Endodermal cell (in vitro differentiated cells): ENCODE data around the gene CDH4. TPM values are rescaled to one million over a fixed set of nuclear protein-coding genes. Genes with fewer than 3 reads are reported as not detected.

ENCODE experiments used
- DNase-seq: peaks from one replicate; pipeline ENCODE4 v3.0.0-alpha.2; 2017
- H3K27ac ChIP-seq: 2 replicates; pipeline ENCODE4 v1.5.1; 2013; ENCODE audit warnings: mild to moderate bottlenecking, low read depth, low read length, moderate library complexity
- H3K27me3 ChIP-seq: 2 replicates; pipeline ENCODE4 v1.6.1; 2013; ENCODE audit warnings: mild to moderate bottlenecking, low read length, moderate library complexity; ENCODE audit not compliant: insufficient read depth, control insufficient read depth, poor library complexity, severe bottlenecking
- H3K36me3 ChIP-seq: 2 replicates; pipeline ENCODE4 v1.7.0; 2013; ENCODE audit warnings: mild to moderate bottlenecking, low read length, moderate library complexity; ENCODE audit not compliant: control insufficient read depth, insufficient read depth
- H3K4me1 ChIP-seq: one replicate; pipeline ENCODE4 v1.7.0; 2013; ENCODE audit warnings: low read length; ENCODE audit not compliant: control insufficient read depth, insufficient read depth
- H3K4me3 ChIP-seq: 2 replicates; pipeline ENCODE4 v1.5.1; 2013; ENCODE audit warnings: mild to moderate bottlenecking, low read length, moderate library complexity
- H3K9ac ChIP-seq: 2 replicates; pipeline ENCODE4 v1.6.1; 2013; ENCODE audit warnings: mild to moderate bottlenecking, low read length, moderate library complexity; ENCODE audit not compliant: poor library complexity, severe bottlenecking; ENCODE audit errors: extremely low read depth
- H3K9me3 ChIP-seq: 2 replicates; pipeline ENCODE4 v1.6.1; 2013; ENCODE audit warnings: mild to moderate bottlenecking, low read length, moderate library complexity; ENCODE audit not compliant: control insufficient read depth
- H3K27ac Mint-ChIP-seq: 2 replicates; pipeline ENCODE4 v1.8.0; 2020; ENCODE audit warnings: mixed read lengths
- H3K27me3 Mint-ChIP-seq: 2 replicates; pipeline ENCODE4 v1.8.0; 2021; ENCODE audit warnings: mild to moderate bottlenecking, mixed read lengths; ENCODE audit not compliant: insufficient read depth
- H3K36me3 Mint-ChIP-seq: 2 replicates; pipeline ENCODE4 v1.8.0; 2020; ENCODE audit warnings: low read depth, mixed read lengths
- H3K4me1 Mint-ChIP-seq: 2 replicates; pipeline ENCODE4 v1.8.0; 2020; ENCODE audit warnings: mixed read lengths
- H3K4me3 Mint-ChIP-seq: 2 replicates; pipeline ENCODE4 v1.8.0; 2020; ENCODE audit warnings: mild to moderate bottlenecking, moderate library complexity, mixed read lengths
- H3K9me3 Mint-ChIP-seq: 2 replicates; pipeline ENCODE4 v1.8.0; 2020; ENCODE audit warnings: mild to moderate bottlenecking, mixed read lengths
- WGBS, 2 experiments: methylation state at CpG; one replicate each; pipeline versions ENCODE4 v1.1.5 to v1.1.7; 2013; ENCODE audit warnings: missing lambda C conversion rate in 2 of 2, mixed read lengths in 1 of 2; ENCODE audit not compliant: insufficient coverage in 1 of 2, insufficient read length in 1 of 2; 5-methylcytosine and 5-hydroxymethylcytosine counted together
- total RNA-seq, 2 donors: library from RNA; stranded (reverse); fragmentation: NEBNext Ultra II Directional in 1 of 2; extraction: Animal tissue kit (Norgen Biotek cat#: 25700) in 1 of 2; gene quantifications; 2 replicates in 1 of 2; 3 replicates in 1 of 2; pipeline ENCODE4 v1.2.1, GENCODE V29; 2021
- TF ChIP-seq, protein P1 (sequence below): fragments of 200-600 bp; sonication (generic); conservative IDR thresholded peaks from 2 replicates; pipeline ENCODE4 v1.5.0; 2021; ENCODE audit warnings: antibody characterized with exemption, mild to moderate bottlenecking

Gene CDH4
- total RNA-seq, 2 donors from 2014 or later, result 1.8 to 5.8 TPM

DNA sequence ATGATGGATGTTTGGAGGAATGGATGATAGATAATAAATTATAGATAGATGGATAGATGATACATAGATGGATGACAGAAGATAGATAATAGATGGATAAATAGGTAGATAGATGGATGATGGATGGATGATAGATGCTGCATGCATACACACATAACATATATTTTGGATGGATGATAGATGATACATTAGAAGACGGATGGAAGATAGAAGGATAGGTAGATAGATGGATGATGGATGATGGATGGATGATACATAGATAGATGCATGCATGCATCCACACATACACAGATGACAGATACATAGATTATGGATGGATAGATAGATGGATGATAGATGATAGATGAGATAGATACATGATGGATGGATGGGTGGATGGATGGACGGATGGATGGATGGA lies 425.9 kb downstream of the CDH4 start:
- no peaks in the 10 kb centered on the region for H3K4me1 ChIP-seq
- H3K27me3 ChIP-seq, result no peaks in the 10 kb centered on the region
- TF ChIP-seq, protein P1, sequence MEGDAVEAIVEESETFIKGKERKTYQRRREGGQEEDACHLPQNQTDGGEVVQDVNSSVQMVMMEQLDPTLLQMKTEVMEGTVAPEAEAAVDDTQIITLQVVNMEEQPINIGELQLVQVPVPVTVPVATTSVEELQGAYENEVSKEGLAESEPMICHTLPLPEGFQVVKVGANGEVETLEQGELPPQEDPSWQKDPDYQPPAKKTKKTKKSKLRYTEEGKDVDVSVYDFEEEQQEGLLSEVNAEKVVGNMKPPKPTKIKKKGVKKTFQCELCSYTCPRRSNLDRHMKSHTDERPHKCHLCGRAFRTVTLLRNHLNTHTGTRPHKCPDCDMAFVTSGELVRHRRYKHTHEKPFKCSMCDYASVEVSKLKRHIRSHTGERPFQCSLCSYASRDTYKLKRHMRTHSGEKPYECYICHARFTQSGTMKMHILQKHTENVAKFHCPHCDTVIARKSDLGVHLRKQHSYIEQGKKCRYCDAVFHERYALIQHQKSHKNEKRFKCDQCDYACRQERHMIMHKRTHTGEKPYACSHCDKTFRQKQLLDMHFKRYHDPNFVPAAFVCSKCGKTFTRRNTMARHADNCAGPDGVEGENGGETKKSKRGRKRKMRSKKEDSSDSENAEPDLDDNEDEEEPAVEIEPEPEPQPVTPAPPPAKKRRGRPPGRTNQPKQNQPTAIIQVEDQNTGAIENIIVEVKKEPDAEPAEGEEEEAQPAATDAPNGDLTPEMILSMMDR, result no peak
- no peaks in the 10 kb centered on the region for H3K9me3 ChIP-seq
- H3K4me3 ChIP-seq, result no peak overlapping the region
- H3K9me3 Mint-ChIP-seq, result no peaks in the 10 kb centered on the region
- H3K27ac ChIP-seq, result no peak overlapping the region
- no peak overlapping the region for H3K27ac Mint-ChIP-seq
- H3K4me3 Mint-ChIP-seq, result no peak overlapping the region
- no peak overlapping the region for H3K9ac ChIP-seq
- H3K4me1 Mint-ChIP-seq, result peaks cover 4% of the 10 kb centered on the region
- peaks cover 46% of the 10 kb centered on the region for H3K27me3 Mint-ChIP-seq
- DNase-seq, result no peak
- no peaks in the 10 kb centered on the region for H3K36me3 ChIP-seq
- WGBS, 2 experiments, result 92 to 93% methylated on average over 1 to 2 of the region's 2 CpGs
- no peaks in the 10 kb centered on the region for H3K36me3 Mint-ChIP-seq

DNA sequence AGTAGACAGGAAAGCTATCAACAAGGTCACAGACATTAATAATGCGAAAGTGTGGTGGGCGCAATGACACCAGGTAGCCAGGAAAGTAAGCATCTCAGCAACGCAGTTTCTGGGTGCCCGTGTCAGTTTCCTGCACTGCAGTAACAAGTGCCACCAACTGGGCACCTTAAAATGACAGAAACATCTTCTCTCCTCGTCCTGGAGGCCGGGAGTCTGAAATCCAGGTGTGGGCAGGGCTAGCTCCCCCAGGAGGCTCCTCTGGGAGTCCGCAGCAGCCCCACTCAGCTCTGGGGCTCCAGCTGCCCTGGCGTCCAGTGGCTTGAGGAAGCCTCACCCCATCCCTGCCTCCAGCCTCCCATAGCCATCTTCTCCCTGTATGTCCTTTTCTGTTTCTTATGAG lies 426.4 kb downstream of the CDH4 start:
- no peaks in the 10 kb centered on the region for H3K36me3 Mint-ChIP-seq
- H3K27me3 ChIP-seq, result no peaks in the 10 kb centered on the region
- no peak overlapping the region for H3K4me3 ChIP-seq
- H3K4me3 Mint-ChIP-seq, result no peak overlapping the region
- no peaks in the 10 kb centered on the region for H3K9me3 ChIP-seq
- H3K9ac ChIP-seq, result no peak overlapping the region
- H3K36me3 ChIP-seq, result no peaks in the 10 kb centered on the region
- H3K4me1 Mint-ChIP-seq, result peaks cover 4% of the 10 kb centered on the region
- 90 to 99% methylated on average over 7 to 8 of the region's 8 CpGs for WGBS, 2 experiments
- TF ChIP-seq, protein P1, result no peak
- H3K27me3 Mint-ChIP-seq, result peaks cover 51% of the 10 kb centered on the region
- no peaks in the 10 kb centered on the region for H3K9me3 Mint-ChIP-seq
- no peaks in the 10 kb centered on the region for H3K4me1 ChIP-seq
- no peak for DNase-seq
- no peak overlapping the region for H3K27ac Mint-ChIP-seq
- H3K27ac ChIP-seq, result no peak overlapping the region

DNA sequence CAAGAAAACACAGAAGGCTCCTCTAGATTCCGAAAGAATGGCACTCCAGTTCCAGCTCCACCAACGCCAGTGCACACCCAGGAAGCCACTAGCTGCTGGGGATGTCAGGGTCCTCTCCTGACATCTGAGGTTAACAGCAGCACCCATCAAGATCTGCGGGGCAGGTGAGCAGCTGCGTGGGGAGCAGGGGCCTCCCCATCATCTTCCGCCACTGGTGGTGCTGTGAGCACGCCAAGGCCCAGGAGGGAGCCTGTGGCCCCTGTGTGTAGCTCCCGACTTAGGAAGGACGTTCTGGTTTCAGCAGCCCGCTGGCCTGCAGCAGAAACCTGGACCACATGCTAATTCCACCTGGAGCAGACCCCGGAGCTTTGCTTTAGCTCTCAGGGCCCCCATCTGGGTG lies 427.4 kb downstream of the CDH4 start:
- no peaks in the 10 kb centered on the region for H3K36me3 Mint-ChIP-seq
- no peak overlapping the region for H3K4me3 Mint-ChIP-seq
- 80 to 98% methylated on average over 4 to 10 of the region's 10 CpGs for WGBS, 2 experiments
- H3K27ac ChIP-seq, result no peak overlapping the region
- no peak overlapping the region for H3K9ac ChIP-seq
- DNase-seq, result no peak
- TF ChIP-seq, protein P1, result no peak
- H3K4me3 ChIP-seq, result no peak overlapping the region
- no peaks in the 10 kb centered on the region for H3K4me1 ChIP-seq
- H3K27ac Mint-ChIP-seq, result no peak overlapping the region
- peaks cover 4% of the 10 kb centered on the region for H3K4me1 Mint-ChIP-seq
- H3K27me3 Mint-ChIP-seq, result peaks cover 52% of the 10 kb centered on the region
- H3K9me3 ChIP-seq, result no peaks in the 10 kb centered on the region
- no peaks in the 10 kb centered on the region for H3K27me3 ChIP-seq
- no peaks in the 10 kb centered on the region for H3K9me3 Mint-ChIP-seq
- no peaks in the 10 kb centered on the region for H3K36me3 ChIP-seq
